Epithelial cell of esophagus (primary cell): ENCODE measurements around the gene PRG2.

Experiments used
- DNase-seq: peaks from one replicate; pipeline ENCODE4 v3.0.0; 2010; ENCODE audit warnings: low read depth
- H3K4me3 ChIP-seq: 2 replicates; pipeline ENCODE4 v1.5.1; 2011; ENCODE audit warnings: mild to moderate bottlenecking, low read length, control low read depth
- CTCF ChIP-seq: IDR thresholded peaks from 2 replicates; pipeline ENCODE4 v1.5.1; 2011; ENCODE audit warnings: low read depth, mild to moderate bottlenecking, low read length, control low read depth, inconsistent platforms; ENCODE audit not compliant: insufficient read depth; ENCODE audit errors: missing control alignments

PRG2 gene

GRCh38 chr11:57348636-57349313, 41.7 kb downstream of the PRG2 start:
- no peak for DNase-seq
- no peak overlapping the region for H3K4me3 ChIP-seq
- TF ChIP-seq CTCF, result no peak

- H3K4me3 ChIP-seq, result no peak overlapping the region
- TF ChIP-seq CTCF, result no peak
- no peak for DNase-seq
Observed at GRCh38 chr11:57348052-57348451, 42.4 kb downstream of the PRG2 start.

- DNase-seq, result no peak
- no peak for TF ChIP-seq CTCF
- H3K4me3 ChIP-seq, result no peak overlapping the region
Observed at GRCh38 chr11:57347336-57347735, 43.1 kb downstream of the PRG2 start.

GRCh38 chr11:57345555-57346211, 44.8 kb downstream of the PRG2 start:
- H3K4me3 ChIP-seq, result no peak overlapping the region
- TF ChIP-seq CTCF, result peak; percentile 71
- peak; percentile 80 for DNase-seq

- no peak for DNase-seq
- no peak overlapping the region for H3K4me3 ChIP-seq
- TF ChIP-seq CTCF, result no peak
Observed at GRCh38 chr11:57344826-57345225, 45.6 kb downstream of the PRG2 start.

GRCh38 chr11:57343825-57344224, 46.6 kb downstream of the PRG2 start:
- TF ChIP-seq CTCF, result no peak
- no peak for DNase-seq
- no peak overlapping the region for H3K4me3 ChIP-seq

- no peak for TF ChIP-seq CTCF
- no peak for DNase-seq
- no peak overlapping the region for H3K4me3 ChIP-seq
Observed at GRCh38 chr11:57342702-57343101, 47.7 kb downstream of the PRG2 start.
